Lower lobe of right lung (tissue), 2 donors: ENCODE results near the gene DYNLL1. TPM values are rescaled to one million over a fixed set of nuclear protein-coding genes. Genes with fewer than 3 reads are reported as not detected.
A peak's percentile ranks its signal among the peaks of the same experiment; 100 is the strongest.
"Not testable (repeated sequence)": the region's sequence is repeated elsewhere in the genome, so short reads cannot be mapped to it uniquely, and the experiment has no call there.

Experiments
- ATAC-seq, 2 donors: fragments of 200-7000 bp; cut with Tn5 transposase; one replicate each; pipeline ENCODE4 v1.9.1; 2020 to 2022; ENCODE audit warnings: mild to moderate bottlenecking in 2 of 2, moderate library complexity in 2 of 2
- DNase-seq: peaks from one replicate; pipeline ENCODE4 v3.0.0-alpha.2; 2020
- H3K27ac ChIP-seq: fragments of 200-600 bp; one replicate; pipeline ENCODE4 v1.8.0; 2022
- H3K27me3 ChIP-seq: fragments of 200-600 bp; one replicate; pipeline ENCODE4 v1.8.0; 2022; ENCODE audit warnings: low read depth
- H3K36me3 ChIP-seq: fragments of 200-600 bp; one replicate; pipeline ENCODE4 v1.8.0; 2022; ENCODE audit warnings: mild to moderate bottlenecking
- H3K4me1 ChIP-seq: fragments of 200-600 bp; one replicate; pipeline ENCODE4 v1.8.0; 2022
- H3K4me3 ChIP-seq: fragments of 200-600 bp; one replicate; pipeline ENCODE4 v1.8.0; 2022; ENCODE audit warnings: mild to moderate bottlenecking
- H3K9me3 ChIP-seq: fragments of 200-600 bp; one replicate; pipeline ENCODE4 v1.8.0; 2022
- CTCF ChIP-seq: fragments of 200-600 bp; IDR thresholded peaks from one replicate; pipeline ENCODE4 v1.8.0; 2022; ENCODE audit warnings: antibody characterized with exemption, mild to moderate bottlenecking
- intact Hi-C: fragments of 100-400 bp; cut with DNase I; formaldehyde crosslinking; loops from one replicate; pipeline ENCODE4 v1.11.0; 2022
- long read RNA-seq: library from polyadenylated mRNA; unstranded; transcript quantifications from one replicate; pipeline ENCODE4 v2.0.0, GENCODE V29; 2021
- total RNA-seq: library from RNA; stranded (reverse); fragmentation: NEBNext Ultra II Directional; extraction: Animal tissue kit (Norgen Biotek cat#: 25700); gene quantifications from one replicate; pipeline ENCODE4 v1.2.1, GENCODE V29; 2021
- donor health status: DM: no; HTN: yes; CAD: no; lungs with severe emphysema.

Gene DYNLL1
- 285 TPM for total RNA-seq
- long read RNA-seq, transcript DYNLL1-207 (2 exons, 719 nt) = minor isoform, 12 of 99 reads
- long read RNA-seq, transcript DYNLL1-210 (1 exons, 670 nt) = minor isoform, 16 of 99 reads
- long read RNA-seq, transcript DYNLL1-201 (3 exons, 720 nt) = major isoform, 60 of 99 reads
- long read RNA-seq, partial matches to known transcripts = 1 of 99 reads
- long read RNA-seq, other reads (novel, unspliced or antisense) = 7 of 99 reads

GRCh38 chr12:120495731-120496412 is at the start of gene DYNLL1:
Gene DYNLL1 (plus strand): TSS chr12:120496113. CDS start chr12:120496422, 309 bp downstream.
- H3K4me3 ChIP-seq = peak within 1 kb of the TSS; percentile 93
- H3K36me3 ChIP-seq = peaks cover 41% of the 10 kb centered on the region
- peak; percentile 96 for DNase-seq
- intact Hi-C loops = no loop called here
- no peaks in the 10 kb centered on the region for H3K9me3 ChIP-seq
- peaks cover 24% of the 10 kb centered on the region for H3K4me1 ChIP-seq
- peak; percentile 99 to 100 for ATAC-seq
- H3K27ac ChIP-seq = peak within 1 kb of the TSS; percentile 81
- H3K27me3 ChIP-seq = no peaks in the 10 kb centered on the region
- TF ChIP-seq CTCF = peak; percentile 14

DNA sequence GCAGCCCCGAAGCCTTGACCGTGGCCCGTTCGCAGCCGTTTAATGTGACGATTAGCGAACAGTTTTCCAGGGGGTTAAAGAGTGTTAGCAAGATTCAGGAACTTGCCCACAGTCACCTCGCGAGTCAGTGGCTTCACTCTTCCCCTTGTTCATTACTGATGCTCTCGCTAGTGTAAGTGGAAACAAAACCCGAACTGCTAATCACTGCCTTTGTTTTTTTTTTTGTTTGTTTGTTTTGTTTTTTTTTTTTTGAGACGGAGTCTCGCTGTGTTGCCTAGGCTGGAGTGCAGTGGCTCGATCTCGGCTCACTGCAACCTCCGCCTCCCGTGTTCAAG is 49.1 kb upstream of the DYNLL1 start:
- ATAC-seq, H3K27me3 ChIP-seq, DNase-seq, H3K9me3 ChIP-seq, intact Hi-C loops: not testable (repeated sequence)
- Histone ChIP-seq H3K36me3 (peaks cover 51% of the 10 kb centered on the region), H3K4me3 (peak overlapping the region; percentile 82), H3K4me1 (peaks cover 25% of the 10 kb centered on the region), H3K27ac (peak overlapping the region; percentile 90)

GRCh38 chr12:120447992-120448391 is 47.9 kb upstream of the DYNLL1 start:
- peaks cover 25% of the 10 kb centered on the region for H3K4me1 ChIP-seq
- no peak for DNase-seq
- no peaks in the 10 kb centered on the region for H3K27me3 ChIP-seq
- H3K4me3 ChIP-seq = no peak overlapping the region
- ATAC-seq = no peak
- intact Hi-C loops = no loop called here
- no peak overlapping the region for H3K27ac ChIP-seq
- peaks cover 53% of the 10 kb centered on the region for H3K36me3 ChIP-seq
- no peaks in the 10 kb centered on the region for H3K9me3 ChIP-seq
- no peak for TF ChIP-seq CTCF

GRCh38 chr12:120452524-120452923 is 43.4 kb upstream of the DYNLL1 start:
- H3K4me1 ChIP-seq, ATAC-seq, DNase-seq, H3K9me3 ChIP-seq, intact Hi-C loops, H3K27me3 ChIP-seq, H3K27ac ChIP-seq, H3K4me3 ChIP-seq: not testable (repeated sequence)
- H3K36me3 ChIP-seq = peaks cover 78% of the 10 kb centered on the region

- no peaks in the 10 kb centered on the region for H3K27me3 ChIP-seq
- ATAC-seq = no peak
- no peaks in the 10 kb centered on the region for H3K9me3 ChIP-seq
- peaks cover 85% of the 10 kb centered on the region for H3K36me3 ChIP-seq
- H3K4me1 ChIP-seq = no peaks in the 10 kb centered on the region
- DNase-seq = no peak
- intact Hi-C loops = no loop called here
- H3K4me3 ChIP-seq = no peak overlapping the region
- no peak for TF ChIP-seq CTCF
- H3K27ac ChIP-seq = no peak overlapping the region
Observed at GRCh38 chr12:120453060-120453750, 42.7 kb upstream of the DYNLL1 start.

DNA sequence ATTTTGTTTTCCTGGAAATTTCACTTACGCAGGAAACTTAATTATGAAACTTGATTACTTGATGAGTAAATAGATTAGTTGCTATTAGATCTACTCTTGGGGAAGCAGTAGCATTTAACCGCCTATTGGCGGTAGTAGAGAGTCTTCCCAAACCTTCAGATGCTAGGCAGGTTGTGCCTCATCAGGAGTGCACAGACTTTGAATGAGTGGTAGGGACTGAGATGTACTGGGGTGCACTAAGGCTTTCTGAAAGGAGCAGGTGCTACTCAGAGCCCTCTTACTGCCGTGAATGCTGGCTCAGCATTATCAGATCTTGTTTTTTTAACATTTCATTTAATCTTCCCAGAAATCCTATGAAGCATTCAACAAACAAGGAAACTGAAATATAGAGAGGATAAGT is 41.9 kb upstream of the DYNLL1 start:
- Histone ChIP-seq H3K9me3 (no peaks in the 10 kb centered on the region), H3K4me3 (no peak overlapping the region), H3K27ac (no peak overlapping the region), H3K36me3 (peaks cover 90% of the 10 kb centered on the region), H3K4me1 (no peaks in the 10 kb centered on the region), H3K27me3 (no peaks in the 10 kb centered on the region)
- peak; percentile 54 to 64 for ATAC-seq
- intact Hi-C loops = no loop called here
- TF ChIP-seq CTCF = peak; percentile 59
- no peak for DNase-seq
